Esophagus squamous epithelium (tissue), 4 donors: ENCODE data around the gene ABHD12.

ENCODE experiments used
- POLR2A ChIP-seq, 4 donors: fragments of 450-650 bp; IDR thresholded peaks; one replicate each; pipeline ENCODE4 v1.6.1; 2017; ENCODE audit warnings: antibody characterized with exemption in 4 of 4, mild to moderate bottlenecking in 4 of 4, moderate library complexity in 3 of 4
- TF ChIP-seq, protein P1 (sequence below), 6 experiments: fragments of 450-650 bp in 4 of 6; fragments of 200-600 bp in 2 of 6; sonication (generic) in 2 of 6; IDR thresholded peaks; one replicate each; pipeline ENCODE4 v1.5.1; 2016 to 2019; ENCODE audit warnings: antibody characterized with exemption in 6 of 6, mild to moderate bottlenecking in 4 of 6, moderate library complexity in 4 of 6

DNA sequence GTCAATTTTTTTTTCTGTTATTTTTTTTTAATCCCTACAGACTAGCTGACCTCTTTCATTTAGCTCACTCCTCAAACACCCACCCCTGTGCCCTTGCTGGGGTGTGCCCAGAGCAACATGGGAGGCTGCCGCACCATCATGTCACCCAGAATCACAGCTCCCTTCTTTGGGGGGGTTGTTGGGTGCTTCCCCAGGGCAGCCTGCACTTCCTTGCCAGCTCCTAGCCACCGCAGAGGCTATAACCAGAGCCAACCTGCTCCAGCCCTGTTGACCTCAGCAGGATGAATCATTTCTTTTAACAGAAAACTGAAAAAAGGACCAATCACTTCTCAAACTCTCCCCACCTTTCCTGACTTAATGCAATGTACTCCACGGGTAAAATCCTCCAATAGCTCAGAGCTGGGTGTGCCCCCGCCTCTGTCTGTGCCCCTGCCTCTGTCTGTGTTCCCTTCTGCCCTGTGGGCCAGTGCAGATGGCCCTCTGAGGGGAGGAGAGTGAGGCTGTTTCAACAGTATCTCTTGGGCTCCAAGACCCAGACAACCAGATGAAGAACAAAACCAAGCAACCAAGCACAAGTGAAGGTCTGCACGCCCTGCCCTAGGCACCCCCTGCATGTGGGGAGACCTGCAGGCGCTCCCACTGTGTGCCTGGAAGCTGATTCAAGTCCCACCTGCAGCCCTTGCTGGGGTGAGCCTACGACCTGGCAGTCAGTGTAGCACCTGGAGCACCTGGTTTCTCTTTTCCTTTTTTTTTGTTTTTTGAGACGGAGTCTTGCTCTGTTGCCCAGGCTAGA lies 75.0 kb downstream of the ABHD12 start:
- TF ChIP-seq, protein P1, sequence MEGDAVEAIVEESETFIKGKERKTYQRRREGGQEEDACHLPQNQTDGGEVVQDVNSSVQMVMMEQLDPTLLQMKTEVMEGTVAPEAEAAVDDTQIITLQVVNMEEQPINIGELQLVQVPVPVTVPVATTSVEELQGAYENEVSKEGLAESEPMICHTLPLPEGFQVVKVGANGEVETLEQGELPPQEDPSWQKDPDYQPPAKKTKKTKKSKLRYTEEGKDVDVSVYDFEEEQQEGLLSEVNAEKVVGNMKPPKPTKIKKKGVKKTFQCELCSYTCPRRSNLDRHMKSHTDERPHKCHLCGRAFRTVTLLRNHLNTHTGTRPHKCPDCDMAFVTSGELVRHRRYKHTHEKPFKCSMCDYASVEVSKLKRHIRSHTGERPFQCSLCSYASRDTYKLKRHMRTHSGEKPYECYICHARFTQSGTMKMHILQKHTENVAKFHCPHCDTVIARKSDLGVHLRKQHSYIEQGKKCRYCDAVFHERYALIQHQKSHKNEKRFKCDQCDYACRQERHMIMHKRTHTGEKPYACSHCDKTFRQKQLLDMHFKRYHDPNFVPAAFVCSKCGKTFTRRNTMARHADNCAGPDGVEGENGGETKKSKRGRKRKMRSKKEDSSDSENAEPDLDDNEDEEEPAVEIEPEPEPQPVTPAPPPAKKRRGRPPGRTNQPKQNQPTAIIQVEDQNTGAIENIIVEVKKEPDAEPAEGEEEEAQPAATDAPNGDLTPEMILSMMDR (IDR thresholded peaks at IDR 0.05): no peak
- TF ChIP-seq POLR2A (IDR thresholded peaks at IDR 0.05): no peak
